ENCODE results near the gene ADGRA3. TPM values are rescaled to one million over a fixed set of nuclear protein-coding genes. Genes with fewer than 3 reads are reported as not detected.

Gene ADGRA3
- total RNA-seq, 4 donors from 2014 or later = 99.1 to 117 (median 109) TPM

DNA sequence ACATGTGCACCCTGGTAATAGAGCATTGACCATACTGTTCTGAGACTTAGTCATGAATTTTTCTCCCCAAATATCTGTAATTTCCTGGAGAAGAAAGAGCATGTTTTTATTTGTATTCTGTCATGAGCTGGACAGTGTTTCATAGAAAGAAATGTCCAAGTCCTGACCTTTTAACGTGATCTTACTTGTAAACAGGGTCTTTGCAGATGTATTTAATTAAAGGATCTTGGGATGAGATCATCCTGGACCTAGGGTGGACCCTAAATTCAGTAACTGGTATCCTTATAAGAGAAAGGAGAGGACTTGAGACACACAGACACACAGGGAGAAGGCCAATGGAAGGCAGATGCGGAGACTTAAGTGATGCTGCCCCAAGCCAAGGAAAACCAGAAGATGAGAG is 3.6 kb downstream of the ADGRA3 start:
- H3K9me3 ChIP-seq = no peaks in the 10 kb centered on the region
- DNase-seq = no peak
- H3K27me3 ChIP-seq = no peaks in the 10 kb centered on the region
- no peak for TF ChIP-seq CTCF (IDR thresholded peaks at IDR 0.05)
- no peak for TF ChIP-seq POLR2A (IDR thresholded peaks at IDR 0.05)
- no peak overlapping the region for H3K4me3 ChIP-seq (replicated peaks in 1 of 3)
- peak overlapping the region in 1 of 3 donors; percentile 98 for H3K27ac ChIP-seq
- 78 to 91% methylated on average over 2 of the region's 2 CpGs for WGBS, 2 donors
- H3K4me1 ChIP-seq = peaks cover 26 to 27% of the 10 kb centered on the region in 2 donors
- no peaks in the 10 kb centered on the region for H3K36me3 ChIP-seq
- intact Hi-C loops (cut with DNase I) = no loop called here

GRCh38 chr4:22510750-22511149 is 5.1 kb downstream of the ADGRA3 start:
- 76 to 86% methylated on average over 1 of the region's 1 CpG for WGBS, 2 donors
- Histone ChIP-seq H3K4me3 (replicated peaks in 1 of 3) (no peak overlapping the region), H3K27ac (no peak overlapping the region), H3K36me3 (no peaks in the 10 kb centered on the region), H3K9me3 (no peaks in the 10 kb centered on the region), H3K27me3 (no peaks in the 10 kb centered on the region), H3K4me1 (peaks cover 32 to 35% of the 10 kb centered on the region in 2 donors)
- intact Hi-C loops (cut with DNase I) = no loop called here
- TF ChIP-seq POLR2A (IDR thresholded peaks at IDR 0.05) = no peak
- TF ChIP-seq CTCF (IDR thresholded peaks at IDR 0.05) = no peak
- DNase-seq = no peak

DNA sequence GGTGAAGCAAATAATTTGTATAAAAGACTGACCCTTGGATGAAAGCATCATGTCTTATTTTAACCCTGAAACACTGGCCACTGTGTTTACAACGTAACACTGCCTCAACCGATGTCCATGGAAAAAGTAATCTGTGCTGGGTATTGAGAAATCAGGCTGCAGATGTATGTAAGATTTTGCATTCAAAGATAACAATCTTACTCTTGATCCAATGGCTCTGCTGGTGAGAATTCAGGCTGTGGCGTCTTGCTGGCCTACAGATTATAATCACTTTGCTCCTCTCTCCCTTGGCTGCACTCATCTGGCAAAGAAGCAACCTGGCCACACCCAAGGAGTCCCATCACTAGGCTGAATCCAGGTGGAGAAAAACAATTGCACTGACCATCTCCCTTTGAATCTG is 7.5 kb downstream of the ADGRA3 start:
- intact Hi-C loops (cut with DNase I) = no loop called here
- no peak overlapping the region for H3K4me3 ChIP-seq (replicated peaks in 1 of 3)
- no peaks in the 10 kb centered on the region for H3K36me3 ChIP-seq
- 77 to 86% methylated on average over 3 of the region's 3 CpGs for WGBS, 2 donors
- H3K27me3 ChIP-seq = no peaks in the 10 kb centered on the region
- no peaks in the 10 kb centered on the region for H3K9me3 ChIP-seq
- H3K27ac ChIP-seq = peak overlapping the region in 1 of 3 donors; percentile 35
- TF ChIP-seq CTCF (IDR thresholded peaks at IDR 0.05) (no peak), POLR2A (IDR thresholded peaks at IDR 0.05) (no peak)
- H3K4me1 ChIP-seq = peaks cover 31 to 34% of the 10 kb centered on the region in 2 donors
- no peak for DNase-seq

DNA sequence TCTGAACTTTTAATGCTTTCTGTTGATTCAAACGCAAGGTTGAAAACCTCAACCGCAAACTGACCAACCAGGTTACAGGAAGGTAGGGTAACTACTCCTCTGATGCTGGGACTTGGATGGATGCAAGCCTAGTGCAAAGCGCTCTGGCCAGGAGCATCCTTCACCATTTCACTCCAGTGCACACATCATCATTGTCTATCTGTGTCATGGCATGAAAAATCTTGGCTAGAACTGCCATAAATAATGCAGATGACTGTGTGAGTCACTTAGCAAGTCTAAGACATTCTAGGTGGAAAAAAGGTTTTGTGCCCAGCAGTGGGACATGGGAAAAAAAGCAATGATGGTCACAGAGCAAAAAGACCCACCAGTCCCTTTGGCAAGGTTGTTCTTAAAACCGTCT is 10.9 kb downstream of the ADGRA3 start:
- Histone ChIP-seq H3K4me3 (replicated peaks in 1 of 3) (no peak overlapping the region), H3K4me1 (peaks cover 21 to 24% of the 10 kb centered on the region in 2 donors), H3K27ac (no peak overlapping the region), H3K27me3 (no peaks in the 10 kb centered on the region), H3K9me3 (no peaks in the 10 kb centered on the region), H3K36me3 (no peaks in the 10 kb centered on the region)
- intact Hi-C loops (cut with DNase I) = no loop called here
- WGBS, 2 donors = 92 to 97% methylated on average over 4 of the region's 4 CpGs
- TF ChIP-seq CTCF (IDR thresholded peaks at IDR 0.05) (no peak), POLR2A (IDR thresholded peaks at IDR 0.05) (no peak)
- no peak for DNase-seq

DNA sequence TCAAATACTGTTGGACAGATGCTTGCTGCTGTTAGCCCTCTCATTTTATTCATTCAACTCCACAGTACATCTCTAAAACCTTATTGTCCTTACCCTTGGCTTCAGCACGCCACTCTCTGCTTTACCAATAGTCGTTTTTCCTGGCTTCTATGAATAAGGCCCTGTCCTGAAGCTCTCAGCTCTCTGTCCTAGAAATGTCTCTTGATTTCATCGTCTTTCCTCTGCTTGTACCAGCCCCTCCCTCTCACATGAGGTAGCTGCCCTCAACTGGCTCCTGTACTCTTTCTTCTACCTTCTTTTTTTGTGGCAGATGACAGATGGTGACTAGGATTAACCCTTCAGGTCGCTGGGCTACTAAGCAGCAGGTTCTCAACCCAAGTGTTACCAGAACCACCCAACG is 11.4 kb downstream of the ADGRA3 start:
- intact Hi-C loops (cut with DNase I) = no loop called here
- Histone ChIP-seq H3K36me3 (no peaks in the 10 kb centered on the region), H3K4me1 (peaks cover 26 to 29% of the 10 kb centered on the region in 2 donors), H3K4me3 (replicated peaks in 1 of 3) (no peak overlapping the region), H3K27me3 (no peaks in the 10 kb centered on the region), H3K9me3 (no peaks in the 10 kb centered on the region), H3K27ac (no peak overlapping the region)
- WGBS, 2 donors = 87 to 89% methylated on average over 5 of the region's 5 CpGs
- TF ChIP-seq POLR2A (IDR thresholded peaks at IDR 0.05) (no peak), CTCF (IDR thresholded peaks at IDR 0.05) (no peak)
- no peak for DNase-seq

Measured in thyroid gland (tissue), 4 donors.